Progenitor cell of endocrine pancreas (in vitro differentiated cells): Measurements from ENCODE around the gene SNAP25. TPM values are rescaled to one million over a fixed set of nuclear protein-coding genes. Genes with fewer than 3 reads are reported as not detected.
A peak's percentile ranks its signal among the peaks of the same experiment; 100 is the strongest.

Experiments
- DNase-seq: peaks from one replicate; pipeline ENCODE4 v3.0.0; 2021; ENCODE audit warnings: low spot score; ENCODE audit not compliant: unreplicated experiment
- H3K27ac Mint-ChIP-seq: 2 replicates; pipeline ENCODE4 v1.8.0; 2021; ENCODE audit warnings: mild to moderate bottlenecking, moderate library complexity, mixed read lengths
- H3K27me3 Mint-ChIP-seq: 2 replicates; pipeline ENCODE4 v1.8.0; 2021; ENCODE audit warnings: mixed read lengths
- H3K36me3 Mint-ChIP-seq: 2 replicates; pipeline ENCODE4 v1.8.0; 2022; ENCODE audit warnings: mixed read lengths; ENCODE audit not compliant: insufficient read depth
- H3K4me1 Mint-ChIP-seq: 2 replicates; pipeline ENCODE4 v1.8.0; 2021; ENCODE audit warnings: low read depth, mixed read lengths
- H3K4me3 Mint-ChIP-seq: 2 replicates; pipeline ENCODE4 v1.8.0; 2021; ENCODE audit warnings: low read depth, mild to moderate bottlenecking, moderate library complexity, mixed read lengths
- H3K9me3 Mint-ChIP-seq: 2 replicates; pipeline ENCODE4 v1.8.0; 2021; ENCODE audit warnings: low read depth, mixed read lengths
- CTCF ChIP-seq: fragments of 200-600 bp; sonication (generic); IDR thresholded peaks from one replicate; pipeline ENCODE4 v1.5.0; 2021; ENCODE audit warnings: antibody characterized with exemption, mild to moderate bottlenecking; ENCODE audit not compliant: unreplicated experiment
- total RNA-seq: library from RNA; stranded (reverse); gene quantifications from 2 replicates; pipeline ENCODE4 v1.2.1, GENCODE V29; 2021

SNAP25 gene
- total RNA-seq, 1 donor from 2014 or later, result 7.7 TPM

- peak; percentile 59 for TF ChIP-seq CTCF
- Mint-ChIP-seq H3K4me1 (peaks cover 3% of the 10 kb centered on the region), H3K9me3 (no peaks in the 10 kb centered on the region), H3K27ac (no peak overlapping the region), H3K4me3 (no peak overlapping the region), H3K36me3 (no peaks in the 10 kb centered on the region), H3K27me3 (peaks cover 28% of the 10 kb centered on the region)
- no peak for DNase-seq
Observed at GRCh38 chr20:10179574-10180298, 38.9 kb upstream of the SNAP25 start.

GRCh38 chr20:10180651-10181235, 37.9 kb upstream of the SNAP25 start:
- H3K27ac Mint-ChIP-seq, result no peak overlapping the region
- H3K4me3 Mint-ChIP-seq, result no peak overlapping the region
- no peak for DNase-seq
- H3K36me3 Mint-ChIP-seq, result peaks cover 2% of the 10 kb centered on the region
- H3K9me3 Mint-ChIP-seq, result peaks cover 8% of the 10 kb centered on the region
- peaks cover 27% of the 10 kb centered on the region for H3K27me3 Mint-ChIP-seq
- TF ChIP-seq CTCF, result no peak
- peaks cover 4% of the 10 kb centered on the region for H3K4me1 Mint-ChIP-seq

- no peak for TF ChIP-seq CTCF
- no peak overlapping the region for H3K4me3 Mint-ChIP-seq
- no peak for DNase-seq
- peak overlapping the region; percentile 78 for H3K27ac Mint-ChIP-seq
- peaks cover 2% of the 10 kb centered on the region for H3K36me3 Mint-ChIP-seq
- H3K27me3 Mint-ChIP-seq, result peaks cover 13% of the 10 kb centered on the region
- peaks cover 8% of the 10 kb centered on the region for H3K4me1 Mint-ChIP-seq
- H3K9me3 Mint-ChIP-seq, result peaks cover 9% of the 10 kb centered on the region
Observed at GRCh38 chr20:10185741-10186558, 32.7 kb upstream of the SNAP25 start.

GRCh38 chr20:10190456-10190855, 28.2 kb upstream of the SNAP25 start:
- Mint-ChIP-seq H3K36me3 (peaks cover under 1% of the 10 kb centered on the region), H3K4me3 (no peak overlapping the region)
- TF ChIP-seq CTCF, result no peak

GRCh38 chr20:10192171-10192570, 26.5 kb upstream of the SNAP25 start:
- Mint-ChIP-seq H3K4me1 (peaks cover 8% of the 10 kb centered on the region), H3K4me3 (no peak overlapping the region)

More at GRCh38 chr20:10190456-10190855, 28.2 kb upstream of the SNAP25 start:
- Mint-ChIP-seq H3K27ac (no peak overlapping the region), H3K9me3 (peaks cover 13% of the 10 kb centered on the region), H3K27me3 (peaks cover 4% of the 10 kb centered on the region), H3K4me1 (peaks cover 15% of the 10 kb centered on the region)
- no peak for DNase-seq

More at GRCh38 chr20:10192171-10192570, 26.5 kb upstream of the SNAP25 start:
- H3K36me3 Mint-ChIP-seq, result no peaks in the 10 kb centered on the region
- DNase-seq, result no peak
- peaks cover 4% of the 10 kb centered on the region for H3K27me3 Mint-ChIP-seq
- TF ChIP-seq CTCF, result no peak
- H3K27ac Mint-ChIP-seq, result no peak overlapping the region
- H3K9me3 Mint-ChIP-seq, result peaks cover 8% of the 10 kb centered on the region
